LNCaP clone FGC (cell line): ENCODE measurements around the gene SLC22A2.

Experiments
- DNase-seq: peaks from one replicate; pipeline ENCODE4 v3.0.0-alpha.2; 2011; ENCODE audit warnings: low read depth
- H3K4me3 ChIP-seq: 2 replicates; pipeline ENCODE4 v1.5.1; 2011; ENCODE audit warnings: mild to moderate bottlenecking, low read depth, low read length, control low read depth
- CTCF ChIP-seq: IDR thresholded peaks from 2 replicates; pipeline ENCODE4 v1.5.1; 2012; ENCODE audit warnings: mild to moderate bottlenecking; ENCODE audit not compliant: control insufficient read depth, insufficient read depth; ENCODE audit errors: extremely low read depth

The SLC22A2 gene

DNA sequence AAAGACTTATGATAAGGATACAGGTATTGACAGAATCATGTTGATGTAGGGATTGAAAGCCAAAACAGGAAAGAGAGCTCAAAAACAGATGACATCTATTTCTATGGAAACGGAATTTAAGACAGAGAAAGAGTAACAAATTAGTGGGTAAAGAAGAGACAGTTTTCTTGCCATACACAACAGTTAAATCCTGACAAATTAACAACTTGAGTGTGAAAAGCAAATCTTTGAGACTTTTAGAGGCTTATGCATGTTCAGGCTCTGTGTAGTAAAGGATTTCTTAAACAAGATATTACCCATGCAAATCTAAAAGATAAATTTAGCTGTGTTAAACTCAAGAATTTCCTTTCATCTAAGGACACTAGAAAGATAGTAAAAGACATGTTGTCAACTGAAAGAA, 68.5 kb downstream of the SLC22A2 start:
- TF ChIP-seq CTCF, result no peak
- no peak overlapping the region for H3K4me3 ChIP-seq
- DNase-seq, result no peak

GRCh38 chr6:160188773-160189172, 69.8 kb downstream of the SLC22A2 start:
- TF ChIP-seq CTCF, result no peak
- no peak for DNase-seq
- no peak overlapping the region for H3K4me3 ChIP-seq

- TF ChIP-seq CTCF, result no peak
- H3K4me3 ChIP-seq, result no peak overlapping the region
- no peak for DNase-seq
Measured at GRCh38 chr6:160180706-160181105, 77.9 kb downstream of the SLC22A2 start.

- no peak for TF ChIP-seq CTCF
- no peak for DNase-seq
- H3K4me3 ChIP-seq, result no peak overlapping the region
Measured at GRCh38 chr6:160178271-160178670, 80.3 kb downstream of the SLC22A2 start.

DNA sequence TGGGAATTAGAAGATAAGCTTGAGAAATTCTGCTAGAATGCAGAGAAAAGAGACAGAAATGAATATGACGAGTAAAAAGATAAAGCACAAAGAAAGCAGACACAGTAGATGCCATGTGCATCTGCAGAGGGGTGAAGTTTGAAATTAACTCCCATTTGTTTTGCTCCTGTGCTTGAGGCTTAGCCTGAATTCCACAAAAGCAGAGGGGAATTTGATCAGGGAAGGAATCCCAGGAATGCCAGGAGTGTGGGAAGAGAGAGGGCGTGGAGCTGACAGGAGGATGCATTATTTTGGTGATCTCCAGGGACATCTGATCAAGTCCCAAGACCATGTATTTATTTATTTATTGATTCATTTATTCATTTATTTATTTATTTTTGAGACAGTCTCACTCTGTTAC, 81.4 kb downstream of the SLC22A2 start:
- DNase-seq, result no peak
- TF ChIP-seq CTCF, result no peak
- no peak overlapping the region for H3K4me3 ChIP-seq

- no peak for TF ChIP-seq CTCF
- no peak for DNase-seq
- H3K4me3 ChIP-seq, result no peak overlapping the region
Measured at GRCh38 chr6:160174681-160175080, 83.9 kb downstream of the SLC22A2 start.

DNA sequence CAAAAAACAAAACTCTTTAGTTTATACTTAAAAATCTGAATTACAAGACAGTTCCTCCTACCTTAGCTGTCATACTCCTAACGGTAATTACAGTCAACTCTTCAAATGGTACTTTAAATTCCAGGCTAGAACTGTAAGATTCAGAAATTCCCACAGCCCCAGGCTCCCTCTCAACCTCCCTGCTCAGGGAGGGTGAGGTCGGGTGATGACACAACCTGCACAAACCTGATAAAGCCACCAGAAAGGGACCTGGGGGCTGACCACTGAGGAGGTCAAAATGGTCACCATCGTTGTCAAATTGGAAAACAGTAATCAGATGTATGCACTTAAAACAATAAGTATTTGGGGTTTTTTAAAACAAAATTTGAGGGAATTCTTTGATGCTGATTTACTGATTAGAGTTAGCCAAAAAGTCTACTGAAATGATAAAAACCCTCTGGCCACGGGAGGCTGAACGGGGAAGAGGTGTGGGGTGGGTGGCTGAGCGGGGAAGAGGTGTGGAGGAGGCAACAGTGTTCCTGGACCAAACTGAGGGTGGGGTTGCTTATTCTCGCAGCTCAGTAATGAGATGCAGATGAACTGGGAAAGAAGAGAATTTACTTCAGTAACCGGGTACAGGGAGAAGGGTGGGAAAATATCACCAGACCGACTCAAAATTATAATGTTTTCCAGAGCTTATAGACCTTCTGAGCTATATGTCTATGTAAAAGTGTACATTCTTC, 84.7 kb downstream of the SLC22A2 start:
- no peak for TF ChIP-seq CTCF
- H3K4me3 ChIP-seq, result no peak overlapping the region
- no peak for DNase-seq
